ENCODE data around the gene FAM120AOS.

The FAM120AOS gene

DNA sequence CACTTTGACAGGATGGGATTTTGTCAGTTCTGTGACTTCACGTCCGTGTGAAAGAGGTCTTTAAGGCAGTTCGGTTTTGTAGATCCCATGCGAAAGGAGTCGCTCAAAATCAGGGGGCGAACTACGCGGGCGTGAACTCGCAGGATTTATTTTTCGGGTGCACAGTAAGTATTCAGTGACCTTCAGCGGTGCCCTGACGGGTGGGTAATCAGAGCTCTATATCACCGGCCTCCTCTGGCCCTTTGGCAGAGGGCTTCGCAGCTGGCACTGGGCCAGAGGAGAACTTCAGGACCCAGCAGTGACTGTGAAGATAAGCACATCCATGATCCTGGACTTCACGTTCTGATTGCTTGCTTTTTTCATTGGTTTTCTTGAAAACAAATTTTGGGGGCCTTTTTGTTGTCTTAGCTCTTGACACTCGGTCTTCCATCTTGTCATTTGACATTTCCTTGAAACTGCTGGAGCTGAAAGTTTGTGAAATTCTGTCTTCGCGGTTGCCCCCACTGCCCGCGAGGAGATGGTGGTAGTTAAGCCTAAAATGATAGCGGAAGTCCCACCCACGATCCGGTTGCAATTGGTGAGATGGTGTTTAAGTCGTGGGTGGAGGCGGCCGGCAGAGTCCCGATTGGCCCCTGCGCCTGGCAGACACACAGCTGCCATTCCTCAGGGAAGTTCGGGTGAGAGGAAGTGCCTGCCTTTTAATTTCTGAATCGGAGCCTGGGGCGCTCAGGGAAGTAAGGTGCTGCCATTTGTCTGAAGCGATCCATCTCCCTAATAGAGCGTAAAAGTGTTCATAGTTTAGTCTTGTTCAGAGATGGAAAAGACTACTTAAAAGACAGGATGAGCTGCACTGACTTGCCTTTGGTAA, at the start of gene FAM120AOS:
Gene FAM120AOS, minus strand, starts transcription at position 535 of the 868 bp plus-strand sequence. CDS start 872 bp downstream, outside the sequence.
- peak; percentile 71 for DNase-seq (ENCODE audit: low read depth)

DNA sequence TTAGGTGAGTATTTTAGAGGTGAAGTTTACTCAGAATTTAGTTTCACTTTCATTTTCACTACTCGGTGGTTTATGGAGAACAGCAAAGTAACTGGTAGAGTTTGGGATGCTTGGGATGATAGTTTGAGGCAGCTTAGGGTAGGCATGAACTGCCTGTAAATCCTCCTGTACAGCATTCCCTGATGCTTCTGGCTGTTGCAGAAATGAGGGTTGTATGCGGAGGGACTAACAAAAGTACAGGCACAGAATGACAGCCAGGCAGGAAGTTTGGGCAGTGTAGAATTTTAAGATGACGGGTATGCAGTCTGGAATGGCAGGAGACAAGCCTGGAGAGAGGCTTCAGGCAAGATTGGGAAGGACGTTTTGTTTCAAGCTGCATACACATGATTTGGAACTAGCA, 48.0 kb upstream of the FAM120AOS start:
- no peak for DNase-seq (ENCODE audit: low read depth)

DNA sequence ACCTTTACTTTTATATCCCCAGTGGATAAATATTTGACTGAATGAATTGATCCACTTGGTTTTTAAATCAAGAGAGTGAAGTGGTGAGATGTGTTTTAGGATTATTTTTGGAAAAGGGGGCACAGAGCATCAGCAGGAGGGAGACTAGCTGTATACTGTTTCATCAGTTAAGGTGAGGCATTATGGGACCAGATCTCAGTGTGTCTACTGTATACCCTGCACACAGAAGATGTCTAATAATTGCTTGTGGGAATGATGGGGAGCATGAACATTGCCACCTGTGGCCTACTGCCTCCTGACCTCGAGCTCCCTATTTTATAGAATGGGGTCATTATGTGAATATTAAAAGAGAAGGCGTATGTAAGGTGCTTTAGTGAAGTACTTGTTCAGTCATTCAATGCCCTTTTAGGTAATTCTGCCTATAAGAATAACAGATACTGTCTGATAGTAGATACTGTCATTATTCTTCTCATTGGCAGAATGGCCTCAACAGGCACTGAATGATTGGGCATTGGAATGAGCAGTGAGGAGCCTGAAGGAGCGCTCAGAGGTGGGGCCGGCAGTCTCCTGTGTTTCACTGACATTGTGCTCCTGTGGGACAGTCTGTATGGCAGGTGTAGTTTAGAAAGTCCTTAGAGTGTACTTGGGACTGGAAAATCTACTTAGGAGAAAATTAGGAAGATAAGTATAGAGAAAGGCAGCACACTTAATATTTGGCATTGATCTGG, 47.4 kb upstream of the FAM120AOS start:
- no peak for DNase-seq (ENCODE audit: low read depth)

DNA sequence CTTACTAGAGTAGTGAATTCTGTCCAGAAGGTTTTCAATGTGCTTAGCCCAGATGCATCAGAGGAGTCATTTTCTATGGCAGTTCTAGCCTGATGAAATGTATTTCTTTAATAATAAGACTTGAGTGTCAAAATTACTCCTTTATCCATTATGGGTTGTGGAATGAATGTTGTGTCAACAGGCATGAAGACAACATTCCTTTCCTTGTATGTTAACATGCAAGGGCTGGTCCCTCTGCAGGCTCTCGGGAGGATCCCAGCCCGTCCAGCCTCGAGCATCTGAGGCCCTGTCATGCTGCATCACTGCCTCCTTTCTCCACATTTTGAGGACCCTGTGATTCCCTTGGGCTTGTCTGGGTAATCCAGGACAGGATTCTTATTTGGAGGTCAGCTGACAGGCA, 42.9 kb upstream of the FAM120AOS start:
- no peak for DNase-seq (ENCODE audit: low read depth)

DNA sequence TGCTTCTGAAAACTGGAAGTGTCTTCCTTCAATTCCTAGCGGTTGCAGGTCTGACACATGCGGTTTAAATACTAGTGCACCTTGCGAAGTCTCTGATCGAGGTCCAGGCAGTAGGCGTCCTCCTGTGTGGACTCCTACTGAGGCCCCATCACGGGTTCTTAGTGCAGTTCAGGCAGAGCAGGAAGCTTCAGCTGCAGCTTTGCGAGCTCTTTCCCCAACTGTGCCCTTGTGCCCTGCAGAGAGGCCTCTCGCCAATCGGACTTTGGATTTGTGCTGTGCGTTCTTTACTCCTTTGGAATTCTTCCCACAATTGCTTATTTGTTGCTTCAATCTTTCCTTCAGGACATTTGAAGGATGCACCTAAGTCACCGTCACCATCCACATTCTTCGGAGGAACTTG, 40.6 kb upstream of the FAM120AOS start:
- DNase-seq (ENCODE audit: low read depth), result no peak

DNA sequence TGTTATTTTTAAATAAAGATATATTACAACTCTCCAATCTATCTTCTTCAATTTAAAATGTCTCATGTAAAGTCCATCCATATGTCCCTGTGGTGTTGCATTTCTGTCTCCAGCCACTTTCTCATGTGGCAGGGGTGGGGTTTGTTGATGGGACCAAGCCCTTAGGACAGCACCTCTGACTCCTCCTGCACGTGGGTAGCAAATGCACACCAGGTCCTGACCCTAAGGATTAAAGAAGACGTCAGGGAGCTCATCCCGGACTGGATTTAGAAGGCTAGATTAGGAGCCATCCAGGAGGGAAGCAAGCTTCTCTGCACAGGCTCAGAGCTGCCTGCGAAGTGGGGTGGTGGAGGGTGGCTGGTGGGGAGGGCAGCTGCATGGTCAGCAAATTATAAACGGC, 38.9 kb upstream of the FAM120AOS start:
- no peak for DNase-seq (ENCODE audit: low read depth)

DNA sequence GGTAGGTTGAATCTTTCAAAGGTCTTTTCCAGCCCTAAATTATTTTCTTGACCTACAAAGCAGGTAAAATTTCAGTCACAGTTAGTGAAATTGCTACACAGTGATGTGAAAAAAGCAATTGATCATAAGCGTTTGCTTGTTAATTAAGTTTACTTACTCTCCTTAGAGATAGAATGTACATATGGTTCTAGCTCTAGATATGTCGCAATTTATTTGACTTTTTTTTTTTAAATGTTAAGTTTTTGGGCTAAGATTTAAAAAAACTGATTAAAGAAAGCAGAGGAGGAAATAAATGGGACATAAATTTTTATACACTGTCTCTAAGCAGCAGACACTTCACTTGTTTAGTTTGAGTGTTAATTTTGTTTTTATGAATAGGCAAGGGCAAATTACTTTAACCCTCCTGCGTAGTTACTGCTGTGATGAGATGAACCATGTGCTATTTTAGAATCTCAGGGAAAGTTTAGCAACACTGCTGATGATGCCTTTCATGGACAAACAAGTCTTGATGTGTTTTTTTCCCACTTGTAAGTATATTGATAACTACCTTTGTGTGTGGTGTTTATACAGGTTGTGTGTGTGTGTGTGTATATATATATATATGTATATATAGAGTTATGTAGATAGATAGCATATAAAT, 38.3 kb upstream of the FAM120AOS start:
- DNase-seq (ENCODE audit: low read depth), result no peak

DNA sequence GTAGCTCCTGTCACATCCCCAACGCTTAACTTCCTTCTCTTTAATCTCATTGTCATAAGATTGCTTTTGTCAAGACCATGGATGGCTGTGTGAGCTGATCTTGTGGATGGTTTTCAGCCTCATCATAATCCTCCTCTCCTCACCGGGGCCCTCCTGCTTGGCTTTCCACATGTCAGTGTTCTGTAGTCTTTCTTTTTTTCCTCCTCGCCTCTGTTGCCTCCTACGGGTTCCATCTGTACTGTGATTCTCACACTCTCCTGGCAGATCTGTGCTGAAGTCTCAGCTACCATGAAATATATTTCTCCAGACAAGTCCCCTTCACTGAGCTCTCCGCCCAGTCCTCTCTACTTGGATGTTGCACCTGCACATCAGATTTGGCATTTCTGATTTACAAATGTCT, 34.9 kb upstream of the FAM120AOS start:
- no peak for DNase-seq (ENCODE audit: low read depth)

DNA sequence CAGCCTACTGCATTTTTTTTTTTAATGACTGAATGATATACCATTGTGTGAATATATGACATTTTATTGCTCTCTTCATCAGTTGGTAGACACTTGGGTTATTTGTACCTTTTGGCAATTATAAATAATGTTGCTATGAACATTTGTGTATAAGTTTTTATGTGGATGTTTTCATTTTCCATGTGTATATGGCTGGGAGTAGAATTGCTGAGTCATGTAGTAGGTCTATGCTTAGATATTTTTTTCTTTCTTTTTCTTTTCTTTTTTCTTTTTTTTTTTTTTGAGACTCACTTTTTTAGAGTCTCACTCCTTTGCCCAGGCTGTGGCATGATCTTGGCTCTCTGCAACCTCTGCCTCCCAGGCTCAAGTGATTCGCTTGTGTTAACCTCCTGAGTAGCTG, 32.9 kb upstream of the FAM120AOS start:
- no peak for DNase-seq (ENCODE audit: low read depth)

DNA sequence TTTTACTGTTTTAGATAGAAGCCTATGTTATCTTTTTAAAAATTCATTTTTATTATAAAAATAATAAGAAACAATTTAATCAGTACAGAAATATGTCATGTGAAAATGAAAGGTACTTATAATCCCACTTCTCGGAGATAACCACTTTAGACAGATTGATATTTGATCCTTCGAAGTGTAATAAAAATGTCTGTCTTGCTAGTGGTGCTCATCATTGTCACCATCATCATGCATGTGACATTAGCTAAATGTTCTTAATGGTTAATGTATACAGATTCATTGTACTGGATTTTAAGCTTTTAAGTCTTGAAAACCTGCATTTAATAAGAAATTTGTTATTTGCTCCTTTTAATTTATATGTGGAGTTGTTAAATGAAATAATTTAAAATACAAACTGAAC, 30.1 kb upstream of the FAM120AOS start:
- no peak for DNase-seq (ENCODE audit: low read depth)

DNA sequence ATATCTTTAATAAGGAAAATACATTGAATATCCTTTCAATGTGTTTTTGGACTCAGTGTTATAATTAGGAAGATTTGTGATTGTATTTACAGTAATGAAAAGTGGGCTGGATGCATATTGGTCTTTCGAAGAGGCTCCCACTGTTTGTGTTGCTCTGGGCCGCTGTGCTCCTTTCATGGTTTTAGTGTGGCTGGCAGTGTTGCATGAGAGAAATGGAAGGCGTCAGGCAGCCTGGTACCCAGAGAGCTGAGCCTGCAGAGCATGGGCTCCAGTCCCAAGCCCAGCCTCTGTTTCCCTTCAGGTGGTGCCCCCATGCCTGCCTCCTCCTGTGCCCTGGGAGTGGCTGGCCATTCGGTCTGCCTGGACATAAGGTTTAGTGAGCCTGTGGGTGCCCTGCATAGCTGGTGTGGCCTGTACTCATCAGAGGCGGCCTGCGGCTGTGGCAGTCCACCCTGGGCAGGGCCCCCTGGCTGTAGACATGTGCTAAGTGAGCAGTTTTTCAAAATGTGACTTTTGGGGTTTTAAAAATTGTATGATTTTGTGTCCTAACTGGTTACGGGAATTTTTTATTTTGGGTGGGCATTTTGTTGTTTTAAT, 27.4 kb upstream of the FAM120AOS start:
- no peak for DNase-seq (ENCODE audit: low read depth)

DNA sequence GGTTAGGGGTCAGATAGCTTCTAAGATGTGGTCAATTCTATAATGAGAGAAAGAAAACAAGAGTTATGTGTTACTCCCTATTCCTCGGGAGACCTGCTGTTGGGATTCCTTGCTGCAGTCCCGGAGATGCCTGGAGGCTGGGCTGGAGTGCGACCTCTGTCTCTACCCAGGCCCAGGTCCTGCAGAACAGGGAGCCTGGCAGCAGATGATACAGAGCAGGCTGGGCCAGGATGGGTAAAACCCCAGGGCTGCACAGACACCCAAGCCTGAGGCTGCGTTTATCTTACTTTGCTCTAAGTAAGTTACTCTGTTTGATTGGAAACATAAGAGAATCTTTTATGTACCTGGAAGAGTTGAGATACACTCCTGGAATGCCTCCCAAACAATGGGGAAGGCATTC, 26.9 kb upstream of the FAM120AOS start:
- no peak for DNase-seq (ENCODE audit: low read depth)

DNA sequence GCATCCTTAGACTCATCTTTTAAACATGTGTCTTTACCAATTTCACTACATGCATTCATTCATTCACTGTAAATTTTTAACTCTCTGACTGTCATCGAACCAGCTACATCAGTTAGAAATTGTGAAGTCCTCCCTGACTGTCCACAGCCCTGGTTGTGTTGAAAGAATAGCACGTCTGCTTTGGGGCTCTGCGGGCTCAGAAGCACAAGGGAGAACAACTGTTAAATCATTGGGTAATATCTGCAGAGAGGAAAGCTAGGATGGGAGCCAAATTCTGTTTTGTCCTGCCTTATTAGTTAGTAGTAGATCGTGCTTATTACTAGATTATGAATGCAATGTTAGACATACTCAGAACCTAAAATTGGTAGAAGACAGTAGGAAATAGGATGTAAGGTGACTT, 26.3 kb upstream of the FAM120AOS start:
- DNase-seq (ENCODE audit: low read depth), result no peak

DNA sequence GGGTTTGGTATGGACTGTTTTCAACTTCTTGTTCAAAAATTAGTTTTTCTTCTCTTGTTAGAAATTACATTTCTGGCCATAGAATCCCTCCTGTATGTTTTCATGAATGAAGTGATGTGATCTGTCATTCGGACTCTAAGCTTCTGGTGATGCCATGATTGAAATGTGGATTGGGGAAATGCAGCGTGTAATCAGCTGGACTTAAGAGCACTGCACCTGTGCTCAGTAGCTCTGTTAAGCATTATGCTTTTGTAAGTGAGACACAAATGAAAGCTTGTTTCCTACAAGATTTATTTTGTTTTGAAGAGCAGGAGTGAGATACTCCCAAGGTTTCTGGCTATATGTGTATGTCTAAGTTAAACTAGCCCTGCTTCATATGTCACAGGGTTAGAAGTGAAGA, 24.0 kb upstream of the FAM120AOS start:
- DNase-seq (ENCODE audit: low read depth), result no peak

DNA sequence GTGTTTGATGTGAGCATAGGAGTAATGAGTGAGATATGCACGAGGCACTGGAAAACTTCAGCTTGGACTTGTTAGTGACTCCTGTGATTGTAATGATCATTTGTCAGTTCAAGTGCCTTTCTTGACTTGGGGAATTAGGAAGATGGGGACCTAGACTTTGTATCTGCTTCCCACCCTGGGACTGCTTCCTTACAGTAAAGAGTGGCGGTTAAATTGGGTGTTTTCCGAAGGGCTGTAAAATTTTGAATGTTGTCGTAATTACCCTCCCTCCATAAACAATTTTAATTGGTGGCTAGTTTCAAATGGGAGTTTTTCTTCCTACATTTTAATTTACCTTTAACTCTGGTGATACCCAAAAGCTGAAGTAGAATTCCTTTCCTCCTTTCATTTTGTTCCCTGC, 23.5 kb upstream of the FAM120AOS start:
- no peak for DNase-seq (ENCODE audit: low read depth)

DNA sequence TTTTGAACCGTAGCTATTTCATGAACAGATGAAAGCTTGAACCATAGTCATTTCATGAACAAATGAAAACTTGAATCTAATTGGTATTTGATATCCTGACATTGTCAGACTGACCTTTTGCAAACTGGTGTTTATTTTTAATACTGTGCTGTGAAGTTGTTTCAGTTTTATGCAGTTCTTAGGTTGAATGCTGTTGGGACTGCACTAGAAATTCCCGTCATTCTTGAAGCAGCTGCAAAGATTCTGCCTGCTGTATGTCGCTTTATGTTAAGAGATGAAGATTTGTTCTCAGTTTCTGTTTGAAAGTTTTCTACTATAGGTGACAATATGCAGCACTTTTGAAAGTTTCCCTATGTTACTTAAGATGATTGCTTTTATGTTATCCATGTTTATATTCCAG, 22.5 kb upstream of the FAM120AOS start:
- DNase-seq (ENCODE audit: low read depth), result no peak

DNA sequence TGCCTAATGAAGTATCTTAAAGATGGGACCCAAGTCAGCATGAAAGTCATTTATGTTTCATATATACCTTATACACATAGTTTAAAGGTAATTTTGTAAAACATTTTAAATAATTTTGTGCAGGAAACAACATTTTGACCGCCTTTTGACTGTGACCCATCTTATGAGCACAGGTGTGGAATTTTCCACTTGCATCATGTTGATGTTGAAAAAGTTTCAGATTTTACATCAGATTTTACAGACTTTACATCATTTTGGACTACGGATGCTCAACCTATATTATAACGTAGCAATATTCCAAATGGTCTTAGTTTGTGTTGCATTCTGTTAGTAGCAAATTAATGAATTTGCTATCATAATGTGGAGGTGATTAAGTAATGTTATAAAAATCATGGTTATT, 21.7 kb upstream of the FAM120AOS start:
- no peak for DNase-seq (ENCODE audit: low read depth)

DNA sequence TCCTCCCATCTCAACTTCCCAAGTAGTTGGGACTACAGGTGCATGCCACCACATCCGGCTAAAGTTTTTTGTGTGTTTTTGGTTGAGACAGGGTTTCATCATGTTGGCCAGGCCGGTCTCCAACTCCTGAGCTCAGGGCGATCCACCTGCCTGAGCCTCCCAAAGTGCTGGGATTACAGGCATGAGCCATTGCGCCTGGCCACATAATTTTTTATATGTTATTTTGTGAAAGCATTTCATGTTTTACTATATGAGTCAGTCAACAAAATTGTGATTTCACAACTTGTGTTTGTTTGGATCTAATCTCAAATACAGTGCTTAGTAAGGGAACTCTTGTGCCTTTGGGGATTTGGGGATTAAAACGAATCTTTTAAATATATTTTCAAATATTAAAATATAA, 20.0 kb upstream of the FAM120AOS start:
- no peak for DNase-seq (ENCODE audit: low read depth)

DNA sequence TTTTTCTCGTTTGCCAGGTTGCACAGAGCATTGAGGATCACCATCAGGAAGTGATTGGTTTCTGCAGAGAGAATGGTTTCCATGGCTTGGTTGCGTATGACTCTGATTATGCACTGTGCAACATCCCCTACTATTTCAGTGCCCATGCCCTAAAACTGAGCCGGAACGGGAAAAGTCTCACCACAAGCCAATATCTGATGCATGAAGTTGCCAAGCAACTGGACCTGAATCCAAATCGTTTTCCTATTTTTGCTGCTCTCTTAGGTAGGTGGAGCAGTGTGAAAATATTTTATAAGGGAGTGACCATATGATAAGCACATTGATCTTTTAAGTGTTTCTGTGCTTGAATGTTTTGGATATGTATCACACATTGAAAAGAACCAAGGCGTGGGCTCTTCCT, 17.7 kb upstream of the FAM120AOS start:
- no peak for DNase-seq (ENCODE audit: low read depth)

DNA sequence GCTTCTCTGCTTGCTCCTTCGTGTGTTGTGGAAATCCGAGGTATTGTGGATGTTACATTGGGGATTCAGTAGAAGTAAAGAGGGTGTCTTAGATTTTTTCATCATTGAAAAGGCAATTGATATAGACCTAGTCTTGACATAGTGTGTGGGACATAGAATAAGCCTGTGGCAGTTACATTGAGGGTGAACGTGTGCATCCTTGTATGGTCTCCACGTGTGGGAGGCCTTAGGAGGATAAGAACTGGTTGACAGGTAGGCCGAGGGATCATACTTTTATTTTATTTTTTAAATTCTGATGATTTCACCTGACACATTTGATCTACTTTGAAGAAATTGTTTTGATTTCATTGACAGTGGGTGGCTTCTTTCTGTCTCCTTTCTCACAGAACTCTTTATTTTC, 17.0 kb upstream of the FAM120AOS start:
- DNase-seq (ENCODE audit: low read depth), result no peak

DNA sequence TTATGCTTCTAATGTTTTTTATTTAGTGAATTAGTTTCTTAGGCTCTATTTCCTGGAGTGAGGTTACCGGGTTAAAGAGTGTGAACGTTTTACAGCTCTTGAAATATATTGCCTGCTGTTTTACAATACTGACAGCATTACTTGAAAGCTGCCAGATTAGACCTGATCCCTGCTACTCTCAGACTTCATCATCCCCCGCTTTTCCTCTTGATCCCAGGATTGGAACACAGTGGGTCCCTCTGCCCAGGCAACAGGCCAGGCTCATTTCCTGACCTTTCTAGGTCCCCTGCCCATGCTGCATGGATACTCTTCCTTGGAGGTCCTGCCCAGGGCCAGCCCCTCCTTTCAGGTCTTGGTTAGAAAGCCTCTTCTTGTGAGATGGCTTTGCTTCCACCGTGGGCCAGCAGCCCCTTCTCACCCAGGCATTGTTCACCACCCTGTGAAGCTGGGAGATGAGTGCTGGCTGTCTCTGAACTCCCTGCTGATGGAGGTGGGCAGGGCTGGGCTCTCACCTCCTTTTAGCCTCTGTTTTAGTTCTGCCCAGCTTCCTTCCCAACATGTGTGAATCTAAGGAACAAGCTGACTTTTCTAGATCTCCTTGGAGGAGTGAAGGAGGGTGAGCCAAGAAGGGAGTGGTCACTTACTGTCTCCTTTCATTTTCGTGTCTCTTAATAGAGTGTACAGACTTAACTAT, 15.5 kb upstream of the FAM120AOS start:
- no peak for DNase-seq (ENCODE audit: low read depth)

DNA sequence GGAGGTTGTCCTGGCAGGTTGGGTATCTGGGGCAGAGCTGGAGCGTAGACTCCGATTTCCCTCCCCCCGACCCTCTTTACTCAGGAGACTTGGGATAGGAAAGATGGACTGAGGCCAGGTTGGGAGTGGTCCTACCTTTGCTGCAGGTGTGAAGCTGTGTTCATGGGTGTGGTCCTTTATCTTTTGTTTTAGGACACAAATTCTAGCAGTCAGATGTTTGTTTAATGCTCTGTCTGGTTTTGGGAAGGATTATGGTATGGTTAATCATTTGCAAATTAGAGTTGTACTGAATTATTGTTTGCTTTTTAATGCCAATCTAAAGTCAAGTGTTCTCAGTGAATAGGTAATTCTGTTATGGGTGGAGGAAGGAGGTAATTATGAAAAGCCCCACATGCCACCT, 14.1 kb upstream of the FAM120AOS start:
- no peak for DNase-seq (ENCODE audit: low read depth)

Measured in non-pigmented ciliary epithelial cell (primary cell).